ENCODE results near the gene CC2D2A. TPM values are rescaled to one million over a fixed set of nuclear protein-coding genes. Genes with fewer than 3 reads are reported as not detected.
"Not testable (repeated sequence)": the region's sequence is repeated elsewhere in the genome, so short reads cannot be mapped to it uniquely, and the experiment has no call there.

CC2D2A gene
- total and polyA plus RNA-seq, 7 donors: 1.6 to 4.7 (median 2.1) TPM

DNA sequence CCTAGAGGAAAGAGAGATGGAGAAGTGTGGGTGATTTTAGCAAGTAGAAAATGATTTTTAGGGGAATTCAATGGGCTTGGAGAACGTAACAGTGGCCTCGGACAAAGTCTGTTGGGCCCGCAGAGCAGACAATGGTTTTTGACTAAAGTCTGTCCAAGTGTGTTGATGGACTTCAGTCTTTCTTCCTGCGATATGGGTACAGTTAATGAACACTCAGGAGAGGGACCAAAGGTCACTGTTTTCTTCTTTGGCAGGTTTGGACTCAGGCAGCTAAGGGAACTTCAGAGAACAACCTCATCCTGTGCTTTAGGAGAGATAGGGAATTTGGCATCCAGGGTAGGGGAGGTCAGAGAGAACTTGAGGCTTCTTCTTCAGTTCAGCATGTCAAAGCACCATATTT lies 38.0 kb downstream of the CC2D2A start:
- 89 to 95% (median 94%) methylated on average over 4 of the region's 4 CpGs for WGBS, 3 donors
- Histone ChIP-seq H3K4me3 (no peak overlapping the region), H3K4me1 (no peaks in the 10 kb centered on the region), H3K27me3 (ENCODE audit: insufficient read depth in 3 of 3, low read length in 2 of 3) (no peaks in the 10 kb centered on the region), H3K36me3 (ENCODE audit: insufficient read depth in 1 of 2, low read depth in 1 of 2) (peaks cover 0 to 18% of the 10 kb centered on the region in 2 donors), H3K27ac (no peak overlapping the region), H3K9me3 (no peaks in the 10 kb centered on the region)
- no peak for TF ChIP-seq CTCF (IDR thresholded peaks at IDR 0.05)
- DNase-seq (no peak), ATAC-seq (no peak)
- intact Hi-C loops (cut with DNase I): no loop called here

DNA sequence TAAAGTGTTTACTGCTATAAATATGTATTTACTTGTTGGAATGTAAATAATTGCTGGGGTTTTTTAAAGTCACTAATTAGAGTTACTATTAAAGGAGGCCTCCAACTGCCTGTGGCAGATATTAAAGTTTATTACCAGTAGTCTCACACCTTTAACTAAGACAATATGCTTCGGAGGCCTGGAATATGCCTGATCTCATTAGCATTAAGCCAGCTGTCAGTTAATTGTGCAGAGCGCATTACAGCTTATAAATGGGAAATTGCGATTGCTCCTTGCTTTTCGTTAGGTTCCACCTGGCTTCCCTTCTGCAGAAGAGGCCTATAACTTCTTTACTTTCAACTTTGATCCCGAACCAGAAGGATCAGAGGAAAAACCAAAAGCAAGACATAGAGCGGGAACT lies 41.3 kb downstream of the CC2D2A start:
- Histone ChIP-seq H3K9me3 (no peaks in the 10 kb centered on the region), H3K4me3 (no peak overlapping the region), H3K27me3 (ENCODE audit: insufficient read depth in 3 of 3, low read length in 2 of 3) (no peaks in the 10 kb centered on the region), H3K36me3 (ENCODE audit: insufficient read depth in 1 of 2, low read depth in 1 of 2) (peaks cover 0 to 20% of the 10 kb centered on the region in 2 donors), H3K27ac (no peak overlapping the region), H3K4me1 (no peaks in the 10 kb centered on the region)
- 95 to 96% (median 95%) methylated on average over 6 of the region's 6 CpGs for WGBS, 3 donors
- DNase-seq (no peak), ATAC-seq (no peak)
- intact Hi-C loops (cut with DNase I): no loop called here
- no peak for TF ChIP-seq CTCF (IDR thresholded peaks at IDR 0.05)

DNA sequence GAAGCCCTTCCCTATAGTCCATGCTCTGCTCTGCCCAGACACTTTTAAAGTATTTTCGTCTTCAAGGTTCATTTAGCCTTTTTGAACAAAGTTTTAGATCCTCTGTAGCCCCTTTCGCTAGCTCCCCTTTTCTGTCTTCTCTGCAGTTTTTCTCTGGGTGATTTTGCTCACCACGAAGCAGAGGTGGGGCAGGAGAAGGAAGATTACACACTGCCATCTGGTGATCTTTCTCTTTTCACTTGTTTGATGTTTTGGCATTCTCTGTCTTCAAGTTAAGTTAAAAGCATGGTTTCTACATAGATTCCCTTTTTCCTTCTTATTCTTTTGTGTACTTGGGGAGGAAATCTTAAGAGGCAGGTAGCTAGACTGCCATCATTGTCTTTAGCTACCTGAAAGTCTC lies 43.9 kb downstream of the CC2D2A start:
- intact Hi-C loops (cut with DNase I): no loop called here
- no peak for TF ChIP-seq CTCF (IDR thresholded peaks at IDR 0.05)
- H3K36me3 ChIP-seq (ENCODE audit: insufficient read depth in 1 of 2, low read depth in 1 of 2): peaks cover 2 to 25% of the 10 kb centered on the region in 2 donors
- no peaks in the 10 kb centered on the region for H3K4me1 ChIP-seq
- WGBS, 3 donors: 62 to 74% (median 73%) methylated on average over 3 of the region's 3 CpGs
- DNase-seq (no peak), ATAC-seq (no peak)
- no peak overlapping the region for H3K4me3 ChIP-seq
- no peak overlapping the region for H3K27ac ChIP-seq
- no peaks in the 10 kb centered on the region for H3K9me3 ChIP-seq
- no peaks in the 10 kb centered on the region for H3K27me3 ChIP-seq (ENCODE audit: insufficient read depth in 3 of 3, low read length in 2 of 3)

DNA sequence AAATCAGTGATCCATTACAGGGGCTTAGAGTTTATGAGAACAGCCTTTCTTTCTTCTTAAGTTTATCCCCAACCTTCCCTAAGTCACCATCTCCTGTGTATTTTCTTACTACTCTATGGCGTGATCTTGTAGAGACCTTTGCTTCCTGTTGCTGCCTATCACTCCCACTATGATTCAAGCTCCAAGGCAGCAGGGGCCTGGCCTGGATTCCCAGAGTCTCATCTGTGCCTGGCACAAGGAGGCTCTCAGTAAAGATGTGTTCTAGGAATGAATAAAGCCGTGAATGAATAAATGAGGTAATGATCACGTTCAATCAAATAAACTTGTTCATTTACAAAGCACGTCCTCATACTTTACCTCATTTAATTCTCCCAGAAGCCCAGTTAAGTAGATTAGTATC lies 45.4 kb downstream of the CC2D2A start:
- no peaks in the 10 kb centered on the region for H3K9me3 ChIP-seq
- H3K27me3 ChIP-seq (ENCODE audit: insufficient read depth in 3 of 3, low read length in 2 of 3): no peaks in the 10 kb centered on the region
- 89 to 91% (median 89%) methylated on average over 4 of the region's 4 CpGs for WGBS, 3 donors
- intact Hi-C loops (cut with DNase I): no loop called here
- H3K36me3 ChIP-seq (ENCODE audit: insufficient read depth in 1 of 2, low read depth in 1 of 2): peaks cover 2 to 25% of the 10 kb centered on the region in 2 donors
- no peak for ATAC-seq
- H3K27ac ChIP-seq: no peak overlapping the region
- no peaks in the 10 kb centered on the region for H3K4me1 ChIP-seq
- no peak for TF ChIP-seq CTCF (IDR thresholded peaks at IDR 0.05)
- DNase-seq: no peak
- H3K4me3 ChIP-seq: no peak overlapping the region

DNA sequence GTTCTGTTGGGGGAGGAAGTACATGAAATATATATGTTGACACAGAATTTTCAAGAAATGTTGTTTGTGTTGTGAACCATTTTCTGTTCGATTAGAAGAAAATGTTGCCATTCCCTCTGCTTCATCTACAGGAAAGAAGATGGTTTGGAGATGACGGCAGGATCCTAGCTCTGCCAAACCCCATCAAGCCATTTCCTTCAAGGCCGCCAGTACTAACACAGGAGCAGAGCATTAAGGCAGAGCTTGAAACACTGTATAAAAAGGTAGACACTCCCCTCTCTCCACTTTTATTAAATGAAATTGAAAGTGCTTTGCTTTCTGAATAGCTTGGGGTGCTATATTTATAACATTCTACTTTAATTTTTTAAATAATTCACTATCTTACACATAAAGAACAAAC lies 46.8 kb downstream of the CC2D2A start:
- 84 to 95% (median 86%) methylated on average over 3 of the region's 3 CpGs for WGBS, 3 donors
- no peaks in the 10 kb centered on the region for H3K27me3 ChIP-seq (ENCODE audit: insufficient read depth in 3 of 3, low read length in 2 of 3)
- no peaks in the 10 kb centered on the region for H3K9me3 ChIP-seq
- no peak overlapping the region for H3K4me3 ChIP-seq
- intact Hi-C loops (cut with DNase I): no loop called here
- no peak for TF ChIP-seq CTCF (IDR thresholded peaks at IDR 0.05)
- no peak for ATAC-seq
- H3K27ac ChIP-seq: no peak overlapping the region
- no peak for DNase-seq
- H3K4me1 ChIP-seq: no peaks in the 10 kb centered on the region
- peaks cover 2 to 19% of the 10 kb centered on the region in 2 donors for H3K36me3 ChIP-seq (ENCODE audit: insufficient read depth in 1 of 2, low read depth in 1 of 2)

- H3K9me3 ChIP-seq; H3K4me3 ChIP-seq; H3K4me1 ChIP-seq; intact Hi-C loops (cut with DNase I); H3K27ac ChIP-seq; ATAC-seq; DNase-seq; H3K27me3 ChIP-seq (ENCODE audit: insufficient read depth in 3 of 3, low read length in 2 of 3): not testable (repeated sequence)
- peaks cover 2 to 17% of the 10 kb centered on the region in 2 donors for H3K36me3 ChIP-seq (ENCODE audit: insufficient read depth in 1 of 2, low read depth in 1 of 2)
- WGBS, 3 donors: 92 to 100% (median 96%) methylated on average over 4 of the region's 4 CpGs
Measured at GRCh38 chr4:15517681-15518080, 48.0 kb downstream of the CC2D2A start.

Data from psoas muscle (tissue), 8 donors.